NCI-H526 (cell line): ENCODE results near the gene SPATA13.
"Not testable (repeated sequence)": the region's sequence is repeated elsewhere in the genome, so short reads cannot be mapped to it uniquely, and the experiment has no call there.

Experiments used
- DNase-seq, 2 experiments: peaks; one replicate each; lab custom pipeline; 2025; lab: John Stamatoyannopoulos, UW

The SPATA13 gene

GRCh38 chr13:24196593-24197197, 36.2 kb downstream of the SPATA13 start:
- DNase-seq: no peak

- DNase-seq: no peak
These were observed 38.5 kb downstream of the SPATA13 start for GRCh38 chr13:24199016-24199415.

- no peak for DNase-seq
These were observed 41.7 kb downstream of the SPATA13 start for GRCh38 chr13:24202215-24202614.

- no peak for DNase-seq
These were observed 42.8 kb downstream of the SPATA13 start for GRCh38 chr13:24203273-24203672.

GRCh38 chr13:24203811-24204210, 43.3 kb downstream of the SPATA13 start:
- no peak for DNase-seq

GRCh38 chr13:24205076-24205475, 44.6 kb downstream of the SPATA13 start:
- not testable (repeated sequence) for DNase-seq

- DNase-seq: no peak
These were observed 47.5 kb downstream of the SPATA13 start for GRCh38 chr13:24207841-24208667.

GRCh38 chr13:24209138-24209537, 48.6 kb downstream of the SPATA13 start:
- no peak for DNase-seq

GRCh38 chr13:24212254-24212653, 51.7 kb downstream of the SPATA13 start:
- DNase-seq: no peak

- no peak for DNase-seq
These were observed 52.2 kb downstream of the SPATA13 start for GRCh38 chr13:24212674-24213073.

GRCh38 chr13:24213932-24214331, 53.4 kb downstream of the SPATA13 start:
- DNase-seq: no peak

- DNase-seq: no peak
These were observed 54.0 kb downstream of the SPATA13 start for GRCh38 chr13:24214528-24214927.

- DNase-seq: no peak
These were observed 54.6 kb downstream of the SPATA13 start for GRCh38 chr13:24215126-24215525.

- DNase-seq: no peak
These were observed 55.2 kb downstream of the SPATA13 start for GRCh38 chr13:24215732-24216131.

- no peak for DNase-seq
These were observed 55.7 kb downstream of the SPATA13 start for GRCh38 chr13:24216176-24216575.

GRCh38 chr13:24216779-24217178, 56.3 kb downstream of the SPATA13 start:
- DNase-seq: not testable (repeated sequence)

- DNase-seq: peak in 1 of 2 experiments; percentile 10
These were observed 57.2 kb downstream of the SPATA13 start for GRCh38 chr13:24217601-24218281.

GRCh38 chr13:24218338-24218737, 57.8 kb downstream of the SPATA13 start:
- no peak for DNase-seq

- DNase-seq: no peak
These were observed 58.5 kb downstream of the SPATA13 start for GRCh38 chr13:24218977-24219376.

GRCh38 chr13:24220086-24220703, 59.7 kb downstream of the SPATA13 start:
- DNase-seq: peak; percentile 72 to 91

- DNase-seq: no peak
These were observed 60.5 kb downstream of the SPATA13 start for GRCh38 chr13:24221007-24221406.

- DNase-seq: no peak
These were observed 62.2 kb downstream of the SPATA13 start for GRCh38 chr13:24222756-24223155.
